ENCODE data around the gene MPHOSPH9. TPM values are rescaled to one million over a fixed set of nuclear protein-coding genes. Genes with fewer than 3 reads are reported as not detected.

MPHOSPH9 gene
- total and polyA plus RNA-seq, 4 donors = 4.9 to 51.0 (median 32.7) TPM

DNA sequence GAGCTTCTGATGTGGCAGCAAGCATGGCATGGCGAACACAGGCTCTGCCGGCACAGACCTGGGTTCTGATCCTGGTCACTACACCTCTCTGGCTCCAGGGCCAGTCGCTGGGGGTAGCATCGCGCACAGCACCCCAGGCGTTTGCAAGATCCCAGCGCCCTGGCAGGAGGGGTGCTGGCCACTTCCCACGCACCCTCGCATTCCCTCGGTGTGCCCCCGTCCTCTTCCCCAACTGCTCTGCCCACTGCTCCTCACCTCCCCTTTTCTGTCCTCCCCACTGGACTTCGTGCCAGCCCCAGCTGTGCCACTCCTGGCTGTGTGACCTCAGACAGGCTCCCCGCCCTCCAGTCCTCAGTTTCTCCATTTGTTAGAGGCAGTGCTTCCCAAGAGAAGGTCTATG lies 35.9 kb upstream of the MPHOSPH9 start (continued):
- TF ChIP-seq HNF4A (conservative IDR thresholded peaks at IDR 0.05) (no peak), TAF1 (conservative IDR thresholded peaks at IDR 0.05) (no peak), HNF4G (IDR thresholded peaks at IDR 0.05) (no peak)

DNA sequence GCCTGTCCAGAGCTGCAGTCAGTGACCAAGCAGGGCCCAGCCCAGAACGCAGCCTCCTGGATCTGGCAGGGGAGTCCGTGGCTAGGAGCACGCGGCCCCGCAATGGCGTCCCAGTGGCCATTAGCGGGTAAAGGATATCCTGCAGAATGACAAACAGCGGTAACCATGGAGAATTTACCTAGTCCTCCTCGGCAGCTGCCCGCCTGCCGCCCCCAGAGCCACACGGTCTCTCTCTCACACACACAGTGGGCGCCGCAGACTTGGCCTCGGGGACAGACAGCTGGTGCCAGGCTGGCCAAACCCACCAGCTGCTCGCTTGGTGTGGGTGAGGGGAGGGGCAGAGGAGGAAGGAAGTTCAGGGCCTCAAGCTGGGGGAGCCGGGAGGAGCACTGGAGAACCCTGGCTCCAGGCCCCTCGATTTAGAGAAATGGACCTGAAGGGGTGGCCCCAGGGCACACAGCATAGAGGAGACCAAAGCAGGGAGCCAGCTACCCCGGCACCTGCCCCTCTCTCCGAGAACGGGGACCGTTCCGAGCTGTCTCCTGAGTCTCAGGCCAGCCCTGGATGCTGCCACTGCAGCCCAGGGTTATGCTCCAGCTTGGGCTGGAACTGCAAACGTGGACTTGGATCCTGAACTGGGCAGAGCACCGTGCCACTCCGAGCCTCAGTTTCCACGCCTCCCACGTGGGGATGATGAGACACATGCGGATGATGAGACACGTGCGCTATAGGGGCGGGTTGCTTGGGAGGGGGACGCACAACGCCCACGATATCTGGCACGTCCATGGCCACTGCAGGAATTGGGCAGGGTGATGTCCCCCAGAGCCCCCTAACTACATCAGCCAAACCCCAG lies 35.3 kb upstream of the MPHOSPH9 start:
- H3K4me1 ChIP-seq (ENCODE audit: control insufficient read depth in 4 of 4, insufficient read depth in 4 of 4, low read length in 3 of 4) = peaks cover 7 to 26% (median 12%) of the 10 kb centered on the region in 4 donors
- 68% methylated on average over 36 of the region's 36 CpGs for WGBS
- no peak overlapping the region for H3K9ac ChIP-seq (ENCODE audit: low read depth in 1 of 2, low read length in 2 of 2)
- H3K4me3 ChIP-seq (ENCODE audit: low read depth in 1 of 3, low read length in 3 of 3) = no peak overlapping the region
- no peaks in the 10 kb centered on the region for H3K27me3 ChIP-seq (ENCODE audit: control insufficient read depth in 4 of 4, insufficient read depth in 4 of 4, low read length in 3 of 4)
- H3K9me3 ChIP-seq (ENCODE audit: control insufficient read depth in 4 of 4, low read length in 3 of 4) = no peaks in the 10 kb centered on the region
- DNase-seq (ENCODE audit: low spot score) = no peak
- peaks cover 0 to 5% (median 0%) of the 10 kb centered on the region in 4 donors for H3K36me3 ChIP-seq (ENCODE audit: control insufficient read depth in 4 of 4, insufficient read depth in 3 of 4, low read depth in 1 of 4, low read length in 3 of 4)
- TF ChIP-seq, protein P1, sequence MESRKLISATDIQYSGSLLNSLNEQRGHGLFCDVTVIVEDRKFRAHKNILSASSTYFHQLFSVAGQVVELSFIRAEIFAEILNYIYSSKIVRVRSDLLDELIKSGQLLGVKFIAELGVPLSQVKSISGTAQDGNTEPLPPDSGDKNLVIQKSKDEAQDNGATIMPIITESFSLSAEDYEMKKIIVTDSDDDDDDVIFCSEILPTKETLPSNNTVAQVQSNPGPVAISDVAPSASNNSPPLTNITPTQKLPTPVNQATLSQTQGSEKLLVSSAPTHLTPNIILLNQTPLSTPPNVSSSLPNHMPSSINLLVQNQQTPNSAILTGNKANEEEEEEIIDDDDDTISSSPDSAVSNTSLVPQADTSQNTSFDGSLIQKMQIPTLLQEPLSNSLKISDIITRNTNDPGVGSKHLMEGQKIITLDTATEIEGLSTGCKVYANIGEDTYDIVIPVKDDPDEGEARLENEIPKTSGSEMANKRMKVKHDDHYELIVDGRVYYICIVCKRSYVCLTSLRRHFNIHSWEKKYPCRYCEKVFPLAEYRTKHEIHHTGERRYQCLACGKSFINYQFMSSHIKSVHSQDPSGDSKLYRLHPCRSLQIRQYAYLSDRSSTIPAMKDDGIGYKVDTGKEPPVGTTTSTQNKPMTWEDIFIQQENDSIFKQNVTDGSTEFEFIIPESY (IDR thresholded peaks at IDR 0.05) = no peak
- TF ChIP-seq HNF4A (conservative IDR thresholded peaks at IDR 0.05) = no peak
- H3K27ac ChIP-seq (ENCODE audit: low read depth in 1 of 2, low read length in 2 of 2) = no peak overlapping the region

DNA sequence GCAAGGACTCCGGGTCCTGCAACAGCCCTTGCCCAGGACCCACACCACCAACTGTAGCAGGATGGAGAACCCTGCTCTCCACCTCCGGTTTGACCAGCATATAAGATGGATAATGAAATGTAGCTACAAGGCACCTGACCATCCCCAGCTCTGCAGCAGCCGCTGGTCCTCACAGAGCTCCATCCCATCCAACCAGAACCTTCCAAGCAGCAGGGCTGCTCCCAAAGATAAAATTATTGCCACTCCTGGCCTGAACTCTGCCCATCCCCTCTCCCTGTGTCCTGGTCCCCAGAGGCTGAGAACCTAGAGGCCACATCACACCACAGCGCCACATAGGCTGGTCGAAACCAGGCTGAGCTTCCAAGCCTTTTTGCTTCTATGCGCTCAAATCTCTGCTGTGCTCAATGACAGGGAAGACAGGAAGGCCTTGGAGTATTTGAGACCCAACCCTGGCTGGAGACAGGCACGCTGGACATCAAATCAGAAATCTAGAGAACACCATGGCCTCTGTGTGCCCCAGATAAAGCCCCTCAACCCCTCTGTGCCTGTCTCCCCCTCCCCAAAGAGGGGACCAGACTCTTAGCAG lies 34.5 kb upstream of the MPHOSPH9 start:
- Histone ChIP-seq H3K27me3 (ENCODE audit: control insufficient read depth in 4 of 4, insufficient read depth in 4 of 4, low read length in 3 of 4) (no peaks in the 10 kb centered on the region), H3K4me1 (ENCODE audit: control insufficient read depth in 4 of 4, insufficient read depth in 4 of 4, low read length in 3 of 4) (peaks cover 7 to 26% (median 12%) of the 10 kb centered on the region in 4 donors), H3K9ac (ENCODE audit: low read depth in 1 of 2, low read length in 2 of 2) (no peak overlapping the region), H3K4me3 (ENCODE audit: low read depth in 1 of 3, low read length in 3 of 3) (no peak overlapping the region), H3K36me3 (ENCODE audit: control insufficient read depth in 4 of 4, insufficient read depth in 3 of 4, low read depth in 1 of 4, low read length in 3 of 4) (peaks cover 0 to 5% (median 0%) of the 10 kb centered on the region in 4 donors), H3K27ac (ENCODE audit: low read depth in 1 of 2, low read length in 2 of 2) (no peak overlapping the region), H3K9me3 (ENCODE audit: control insufficient read depth in 4 of 4, low read length in 3 of 4) (no peaks in the 10 kb centered on the region)
- TF ChIP-seq YY1 (IDR thresholded peaks at IDR 0.05) (no peak), SP1 (IDR thresholded peaks at IDR 0.05) (no peak), FOXA2 (IDR thresholded peaks at IDR 0.05) (no peak), RXRA (IDR thresholded peaks at IDR 0.05) (no peak)
- TF ChIP-seq, protein P2, sequence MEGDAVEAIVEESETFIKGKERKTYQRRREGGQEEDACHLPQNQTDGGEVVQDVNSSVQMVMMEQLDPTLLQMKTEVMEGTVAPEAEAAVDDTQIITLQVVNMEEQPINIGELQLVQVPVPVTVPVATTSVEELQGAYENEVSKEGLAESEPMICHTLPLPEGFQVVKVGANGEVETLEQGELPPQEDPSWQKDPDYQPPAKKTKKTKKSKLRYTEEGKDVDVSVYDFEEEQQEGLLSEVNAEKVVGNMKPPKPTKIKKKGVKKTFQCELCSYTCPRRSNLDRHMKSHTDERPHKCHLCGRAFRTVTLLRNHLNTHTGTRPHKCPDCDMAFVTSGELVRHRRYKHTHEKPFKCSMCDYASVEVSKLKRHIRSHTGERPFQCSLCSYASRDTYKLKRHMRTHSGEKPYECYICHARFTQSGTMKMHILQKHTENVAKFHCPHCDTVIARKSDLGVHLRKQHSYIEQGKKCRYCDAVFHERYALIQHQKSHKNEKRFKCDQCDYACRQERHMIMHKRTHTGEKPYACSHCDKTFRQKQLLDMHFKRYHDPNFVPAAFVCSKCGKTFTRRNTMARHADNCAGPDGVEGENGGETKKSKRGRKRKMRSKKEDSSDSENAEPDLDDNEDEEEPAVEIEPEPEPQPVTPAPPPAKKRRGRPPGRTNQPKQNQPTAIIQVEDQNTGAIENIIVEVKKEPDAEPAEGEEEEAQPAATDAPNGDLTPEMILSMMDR (IDR thresholded peaks at IDR 0.05; ENCODE audit: low read depth, low read length, missing input control) = no peak
- TF ChIP-seq, protein P3, sequence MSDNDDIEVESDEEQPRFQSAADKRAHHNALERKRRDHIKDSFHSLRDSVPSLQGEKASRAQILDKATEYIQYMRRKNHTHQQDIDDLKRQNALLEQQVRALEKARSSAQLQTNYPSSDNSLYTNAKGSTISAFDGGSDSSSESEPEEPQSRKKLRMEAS (IDR thresholded peaks at IDR 0.05) = no peak
- no peak for DNase-seq (ENCODE audit: low spot score)
- WGBS = 94% methylated on average over 7 of the region's 7 CpGs

Measured in liver (tissue), 9 donors.